DLD1 (cell line): ENCODE measurements around the gene LRRC47.

Experiments
- in situ Hi-C: cut with HindIII; loops from 2 replicates; pipeline ENCODE4 v1.10.0; 2017; ENCODE audit warnings: low sequenced_read_pairs

LRRC47 gene

GRCh38 chr1:3772715-3773571, 23.4 kb downstream of the LRRC47 start, which contains the start of gene SMIM1:
SMIM1 (plus strand) TSS chr1:3772749; CDS start chr1:3775374, 2,625 bp downstream.
- in situ Hi-C loops = loop anchor here (25.0 kb wide), 1 partner anchor 136 kb away; the partner anchor contains the start of gene TPRG1L

- in situ Hi-C loops = loop anchor here (25.0 kb wide), 1 partner anchor 135 kb away; the partner anchor contains the start of gene TPRG1L
These were observed 24.1 kb downstream of the LRRC47 start for GRCh38 chr1:3772027-3772714.

- in situ Hi-C loops = loop anchor here (25.0 kb wide), 1 partner anchor 134 kb away; the partner anchor contains the start of gene TPRG1L
These were observed 24.9 kb downstream of the LRRC47 start for GRCh38 chr1:3771108-3772026.

GRCh38 chr1:3770047-3770765, 26.1 kb downstream of the LRRC47 start:
- in situ Hi-C loops = loop anchor here (25.0 kb wide), 1 partner anchor 133 kb away; the partner anchor contains the start of gene TPRG1L

GRCh38 chr1:3768811-3769390, 27.4 kb downstream of the LRRC47 start:
- in situ Hi-C loops = loop anchor here (25.0 kb wide), 1 partner anchor 132 kb away; the partner anchor contains the start of gene TPRG1L

- in situ Hi-C loops = loop anchor here (25.0 kb wide), 1 partner anchor 130 kb away; the partner anchor contains the start of gene TPRG1L
These were observed 28.9 kb downstream of the LRRC47 start for GRCh38 chr1:3767328-3767925.

GRCh38 chr1:3763351-3764125, 32.8 kb downstream of the LRRC47 start:
- in situ Hi-C loops = loop anchor here (25.0 kb wide), 1 partner anchor 126 kb away; the partner anchor contains the start of gene TPRG1L

GRCh38 chr1:3762873-3763228, 33.4 kb downstream of the LRRC47 start:
- in situ Hi-C loops = loop anchor here (25.0 kb wide), 1 partner anchor 126 kb away; the partner anchor contains the start of gene TPRG1L

- in situ Hi-C loops = loop anchor here (25.0 kb wide), 1 partner anchor 125 kb away; the partner anchor contains the start of gene TPRG1L
These were observed 34.0 kb downstream of the LRRC47 start for GRCh38 chr1:3762151-3762872.

- in situ Hi-C loops = loop anchor here (25.0 kb wide), 1 partner anchor 124 kb away; the partner anchor contains the start of gene TPRG1L
These were observed 34.8 kb downstream of the LRRC47 start for GRCh38 chr1:3761296-3762010.

- in situ Hi-C loops = loop anchor here (25.0 kb wide), 1 partner anchor 122 kb away; the partner anchor contains the start of gene TPRG1L
These were observed 36.5 kb downstream of the LRRC47 start for GRCh38 chr1:3759796-3760195.

GRCh38 chr1:3759164-3759563, 37.1 kb downstream of the LRRC47 start:
- in situ Hi-C loops = loop anchor here (25.0 kb wide), 1 partner anchor 122 kb away; the partner anchor contains the start of gene TPRG1L

- in situ Hi-C loops = loop anchor here (25.0 kb wide), 1 partner anchor 119 kb away; the partner anchor contains the start of gene TPRG1L
These were observed 39.9 kb downstream of the LRRC47 start for GRCh38 chr1:3756394-3756793.

GRCh38 chr1:3753656-3754454, 42.4 kb downstream of the LRRC47 start:
- in situ Hi-C loops = loop anchor here (25.0 kb wide), 1 partner anchor 117 kb away; the partner anchor contains the start of gene TPRG1L

- in situ Hi-C loops = loop anchor here (25.0 kb wide), 1 partner anchor 115 kb away; the partner anchor contains the start of gene TPRG1L
These were observed 43.8 kb downstream of the LRRC47 start, which contains the start of gene CCDC27 for GRCh38 chr1:3752400-3752945. CCDC27 (plus strand) TSS chr1:3752450; CDS start chr1:3752482, 32 bp downstream.
